Right lobe of liver (tissue), 4 donors: ENCODE data around the gene KRTAP12-4.
"Not testable (repeated sequence)": the region's sequence is repeated elsewhere in the genome, so short reads cannot be mapped to it uniquely, and the experiment has no call there.

Experiments
- CTCF ChIP-seq, 4 donors: fragments of 200-600 bp in 3 of 4; fragments of 450-650 bp in 1 of 4; IDR thresholded peaks; one replicate each; pipeline versions ENCODE4 v1.5.1 to v1.8.0; 2016 to 2022; ENCODE audit warnings: antibody characterized with exemption in 4 of 4, mild to moderate bottlenecking in 2 of 4
- POLR2A ChIP-seq: fragments of 450-650 bp; IDR thresholded peaks from one replicate; pipeline ENCODE4 v1.6.1; 2017; ENCODE audit warnings: antibody characterized with exemption, mild to moderate bottlenecking
- donor health status: DM: no; HTN: no; CAD: no.
- donor health status: DM: no; HTN: no; CAD: no.
- donor health status: DM: no; HTN: yes; CAD: no.

- TF ChIP-seq CTCF (IDR thresholded peaks at IDR 0.05); POLR2A: not testable (repeated sequence)
Measured at GRCh38 chr21:44685050-44685449, 30.6 kb upstream of the KRTAP12-4 start.
